IPS DF 19.7 (cell line): ENCODE measurements around the gene ASB10.

ENCODE experiments used
- DNase-seq: peaks from one replicate; pipeline ENCODE4 v3.0.0-alpha.2; 2013; ENCODE audit warnings: low read depth, low spot score

The ASB10 gene, protein sequence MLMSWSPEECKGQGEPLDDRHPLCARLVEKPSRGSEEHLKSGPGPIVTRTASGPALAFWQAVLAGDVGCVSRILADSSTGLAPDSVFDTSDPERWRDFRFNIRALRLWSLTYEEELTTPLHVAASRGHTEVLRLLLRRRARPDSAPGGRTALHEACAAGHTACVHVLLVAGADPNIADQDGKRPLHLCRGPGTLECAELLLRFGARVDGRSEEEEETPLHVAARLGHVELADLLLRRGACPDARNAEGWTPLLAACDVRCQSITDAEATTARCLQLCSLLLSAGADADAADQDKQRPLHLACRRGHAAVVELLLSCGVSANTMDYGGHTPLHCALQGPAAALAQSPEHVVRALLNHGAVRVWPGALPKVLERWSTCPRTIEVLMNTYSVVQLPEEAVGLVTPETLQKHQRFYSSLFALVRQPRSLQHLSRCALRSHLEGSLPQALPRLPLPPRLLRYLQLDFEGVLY

DNA sequence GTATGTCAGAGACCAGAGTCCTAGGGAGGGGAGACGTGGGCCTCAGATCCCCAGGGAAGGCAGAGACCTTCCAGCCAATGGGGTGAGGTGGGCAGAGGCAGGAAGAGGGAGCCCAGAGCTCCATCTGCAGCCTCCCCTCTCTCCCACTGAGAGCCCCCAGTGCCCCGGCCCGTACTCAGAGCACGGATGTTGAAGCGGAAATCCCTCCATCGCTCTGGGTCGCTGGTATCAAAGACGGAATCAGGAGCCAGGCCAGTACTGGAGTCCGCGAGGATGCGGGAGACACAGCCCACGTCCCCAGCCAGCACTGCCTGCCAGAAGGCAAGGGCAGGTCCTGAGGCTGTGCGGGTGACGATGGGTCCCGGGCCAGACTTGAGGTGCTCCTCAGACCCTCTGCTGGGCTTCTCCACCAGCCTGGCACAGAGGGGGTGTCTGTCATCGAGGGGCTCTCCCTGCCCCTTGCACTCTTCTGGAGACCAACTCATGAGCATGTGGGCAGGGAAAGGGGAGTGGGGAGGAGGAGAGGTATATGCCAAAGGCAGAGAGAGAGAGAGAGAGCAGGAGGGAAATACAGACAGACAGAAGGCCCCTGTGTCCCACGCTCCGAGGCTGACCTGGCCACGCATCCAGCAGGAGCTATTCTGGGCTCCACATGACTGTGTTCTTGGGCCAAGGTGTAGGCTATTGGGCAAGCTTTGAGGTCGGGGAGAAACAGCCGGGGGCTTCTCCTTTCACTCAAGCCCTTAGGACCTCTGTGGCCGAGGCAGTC lies at the start of gene ASB10:
ASB10 (minus strand) TSS at position 611 of the 769 bp plus-strand sequence; CDS start at position 491, 120 bp downstream.
- no peak for DNase-seq

- no peak for DNase-seq
These were observed 49.4 kb upstream of the ASB10 start for GRCh38 chr7:151236406-151236805.

- DNase-seq = no peak
These were observed 48.2 kb upstream of the ASB10 start for GRCh38 chr7:151235091-151235787.

DNA sequence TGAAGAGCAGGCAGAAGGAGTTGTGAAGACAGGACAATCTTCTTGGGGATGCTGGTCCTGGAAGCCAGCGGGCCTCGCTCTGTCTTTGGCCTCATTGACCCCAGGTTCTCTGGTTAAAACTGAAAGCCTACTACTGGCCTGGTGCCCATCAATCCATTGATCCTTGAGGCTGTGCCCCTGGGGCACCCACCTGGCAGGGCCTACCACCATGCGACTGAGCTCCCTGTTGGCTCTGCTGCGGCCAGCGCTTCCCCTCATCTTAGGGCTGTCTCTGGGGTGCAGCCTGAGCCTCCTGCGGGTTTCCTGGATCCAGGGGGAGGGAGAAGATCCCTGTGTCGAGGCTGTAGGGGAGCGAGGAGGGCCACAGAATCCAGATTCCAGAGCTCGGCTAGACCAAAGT lies 46.8 kb upstream of the ASB10 start:
- DNase-seq = no peak

GRCh38 chr7:151232917-151233701 lies 46.1 kb upstream of the ASB10 start:
- DNase-seq = no peak

- DNase-seq = no peak
These were observed 45.3 kb upstream of the ASB10 start, which contains the start of gene CHPF2 for GRCh38 chr7:151232091-151232916. CHPF2 (plus strand) TSS chr7:151232483; CDS start chr7:151234012, 1,529 bp downstream.

GRCh38 chr7:151231080-151231479 lies 44.0 kb upstream of the ASB10 start:
- DNase-seq = no peak

DNA sequence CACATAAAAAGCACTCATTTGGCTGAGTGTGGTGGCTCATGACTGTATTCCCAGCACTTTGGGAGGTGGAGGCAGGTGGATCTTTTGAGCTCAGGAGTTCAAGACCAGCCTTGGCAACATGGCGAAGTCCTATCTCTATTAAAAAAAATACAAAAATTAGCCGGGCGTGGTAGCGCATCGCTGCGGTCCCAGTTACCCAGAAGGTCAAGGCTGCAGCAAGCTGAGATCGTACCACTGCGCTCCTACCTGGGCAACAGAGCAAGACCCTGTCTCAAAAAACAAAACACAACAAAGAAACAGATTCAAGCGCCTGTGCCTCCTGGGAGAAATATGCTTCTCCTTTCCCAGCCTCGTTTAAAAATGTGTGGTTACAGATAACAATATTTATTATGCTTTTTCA lies 42.2 kb upstream of the ASB10 start:
- no peak for DNase-seq

GRCh38 chr7:151228024-151228866 lies 41.2 kb upstream of the ASB10 start:
- DNase-seq = no peak

DNA sequence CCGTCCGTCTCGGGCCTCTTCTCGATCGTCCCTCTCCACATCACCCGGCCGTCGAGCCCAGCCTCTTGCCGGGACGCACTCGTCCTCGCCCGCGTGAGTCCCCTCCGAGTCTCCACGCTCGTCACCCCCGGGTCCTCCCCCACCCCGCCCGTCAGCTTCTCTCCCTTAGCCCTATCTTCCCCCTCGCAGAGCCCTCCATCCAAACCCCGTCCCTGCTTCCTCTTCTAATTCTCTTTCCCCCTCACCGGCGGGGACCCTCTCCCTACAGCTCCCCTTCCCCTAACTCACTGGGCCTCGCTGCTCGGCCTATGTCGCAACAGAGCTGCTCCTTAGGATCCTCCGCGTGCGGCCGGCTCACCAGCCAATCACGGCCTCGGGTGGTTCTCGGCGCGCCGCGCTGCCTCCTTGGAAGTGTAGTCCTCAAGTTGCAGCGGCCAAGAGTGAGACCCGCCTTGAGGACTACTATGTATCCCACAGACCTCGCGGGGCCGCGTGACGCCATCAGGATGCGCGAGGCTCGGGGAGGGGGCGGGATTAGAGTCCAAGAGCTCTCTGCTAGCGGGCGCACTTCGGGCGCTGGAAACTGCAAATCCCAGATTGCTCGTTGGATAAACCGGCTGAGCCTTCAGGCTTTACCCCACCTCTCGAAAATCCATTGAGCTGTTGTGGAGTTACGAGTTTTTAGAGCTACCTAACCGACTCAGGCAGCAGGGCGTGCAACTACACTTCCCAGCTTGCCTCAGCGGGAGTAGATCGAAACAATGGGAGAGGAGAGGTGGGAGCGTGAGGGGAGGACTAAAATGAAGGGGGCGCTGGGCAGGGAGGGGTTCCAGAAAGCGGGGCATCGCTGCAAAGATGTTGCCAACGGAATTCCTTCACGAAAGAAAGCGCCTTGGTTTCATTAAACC lies 40.1 kb upstream of the ASB10 start, which contains the start of gene ABCF2:
ABCF2 (minus strand) TSS at position 331 of the 908 bp plus-strand sequence. CDS start 747 bp downstream, outside the sequence.
- DNase-seq = peak; percentile 95

DNA sequence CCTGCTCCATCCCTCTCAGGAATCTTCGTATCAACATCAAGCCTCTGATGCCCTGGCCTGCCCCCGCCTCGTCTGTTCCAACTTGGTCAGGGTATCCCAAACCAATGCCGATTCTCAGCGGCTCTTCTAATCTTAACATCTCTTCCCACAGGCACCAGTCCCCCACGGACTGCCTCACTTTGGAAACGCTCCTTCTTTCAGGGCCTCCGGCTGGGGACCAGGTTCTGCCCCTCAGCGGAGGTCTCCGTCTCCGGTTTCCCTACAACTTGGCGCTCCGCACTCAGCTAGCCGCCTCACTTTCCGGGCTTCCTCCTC lies 39.5 kb upstream of the ASB10 start:
- no peak for DNase-seq

DNA sequence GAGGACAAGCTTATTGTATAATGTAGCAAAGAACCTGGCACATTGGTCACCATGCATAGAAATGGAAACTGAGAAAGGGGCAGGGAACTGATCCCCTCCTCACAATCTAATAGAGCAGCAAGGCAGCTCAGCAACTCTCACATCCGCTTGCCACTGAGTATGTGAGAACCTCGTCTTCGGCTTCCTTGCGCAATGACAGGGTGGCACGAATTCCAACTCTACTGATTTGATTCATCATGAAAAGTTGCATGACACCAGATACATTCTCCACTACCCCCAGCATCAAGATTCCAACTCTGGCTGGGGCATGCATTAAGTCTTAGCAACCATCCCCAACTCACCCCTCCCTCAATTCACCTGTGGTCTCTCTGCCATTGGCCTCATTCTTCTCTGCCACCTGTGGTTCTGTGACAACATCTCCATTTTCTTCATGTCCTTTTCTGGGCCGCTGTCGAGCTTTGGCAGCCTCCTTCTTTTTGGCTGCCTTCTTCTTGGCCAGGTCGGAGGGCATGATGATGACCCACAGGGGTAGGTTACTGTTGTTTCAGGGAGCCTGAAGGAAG lies 39.0 kb upstream of the ASB10 start:
- no peak for DNase-seq

GRCh38 chr7:151223728-151224127 lies 36.7 kb upstream of the ASB10 start:
- no peak for DNase-seq

DNA sequence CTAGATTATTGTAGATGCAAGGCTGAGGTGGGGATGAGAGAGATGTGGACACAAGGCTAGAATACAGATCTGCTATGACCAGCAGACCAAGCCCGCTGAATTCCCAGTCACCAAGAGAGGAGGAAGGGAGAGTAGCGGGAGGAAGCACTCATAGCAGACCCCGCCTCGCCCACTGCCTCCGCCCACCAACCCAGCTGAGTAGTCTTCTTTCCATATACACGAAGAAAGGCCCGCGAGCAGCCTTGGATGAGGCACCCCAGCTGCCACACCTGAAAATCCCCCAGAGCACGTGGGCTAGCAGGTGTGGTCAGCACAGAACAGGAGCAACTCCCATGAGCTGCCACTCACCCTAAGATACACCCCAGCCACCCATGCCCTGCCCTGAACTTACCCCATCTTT lies 31.1 kb upstream of the ASB10 start:
- DNase-seq = no peak

DNA sequence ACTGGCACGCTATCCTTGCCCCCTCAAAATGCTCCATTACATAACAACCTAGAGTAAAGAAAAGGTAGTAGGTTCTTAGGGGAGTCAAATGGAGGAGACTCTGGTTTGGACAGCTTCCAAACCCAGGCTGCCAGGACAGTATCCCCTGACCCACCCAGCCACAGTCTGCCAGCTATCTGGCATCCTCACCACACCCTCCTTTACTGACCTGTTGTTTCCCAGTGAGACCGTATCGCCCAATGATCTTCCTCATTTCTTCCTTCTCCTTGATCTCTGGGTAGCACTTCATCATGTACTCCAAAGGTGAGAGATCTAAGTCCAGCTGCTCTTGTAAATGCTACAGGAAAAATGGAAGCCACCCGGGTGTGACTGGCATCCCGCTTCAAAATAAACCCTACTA lies 28.3 kb upstream of the ASB10 start:
- DNase-seq = no peak

GRCh38 chr7:151213826-151214225 lies 26.8 kb upstream of the ASB10 start:
- DNase-seq = no peak

DNA sequence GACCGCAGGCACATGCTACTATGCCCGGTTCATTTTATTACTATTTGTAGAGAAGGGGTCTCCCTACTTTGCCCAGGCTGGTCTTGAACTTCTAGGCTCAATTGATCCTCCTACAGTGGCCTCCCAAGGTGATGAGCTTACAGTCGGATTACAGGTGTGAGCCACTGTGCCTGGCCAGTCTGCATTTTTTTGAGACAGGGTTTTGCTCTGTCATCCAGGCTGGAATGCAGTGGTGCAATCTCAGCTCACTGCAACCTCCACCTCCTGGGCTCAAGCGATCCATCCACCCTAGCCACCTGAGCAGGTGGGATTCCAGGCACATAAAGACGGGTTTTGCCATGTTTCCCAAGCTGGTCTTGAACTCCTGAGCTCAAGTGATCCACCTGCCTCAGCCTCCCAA lies 25.6 kb upstream of the ASB10 start:
- DNase-seq = no peak

DNA sequence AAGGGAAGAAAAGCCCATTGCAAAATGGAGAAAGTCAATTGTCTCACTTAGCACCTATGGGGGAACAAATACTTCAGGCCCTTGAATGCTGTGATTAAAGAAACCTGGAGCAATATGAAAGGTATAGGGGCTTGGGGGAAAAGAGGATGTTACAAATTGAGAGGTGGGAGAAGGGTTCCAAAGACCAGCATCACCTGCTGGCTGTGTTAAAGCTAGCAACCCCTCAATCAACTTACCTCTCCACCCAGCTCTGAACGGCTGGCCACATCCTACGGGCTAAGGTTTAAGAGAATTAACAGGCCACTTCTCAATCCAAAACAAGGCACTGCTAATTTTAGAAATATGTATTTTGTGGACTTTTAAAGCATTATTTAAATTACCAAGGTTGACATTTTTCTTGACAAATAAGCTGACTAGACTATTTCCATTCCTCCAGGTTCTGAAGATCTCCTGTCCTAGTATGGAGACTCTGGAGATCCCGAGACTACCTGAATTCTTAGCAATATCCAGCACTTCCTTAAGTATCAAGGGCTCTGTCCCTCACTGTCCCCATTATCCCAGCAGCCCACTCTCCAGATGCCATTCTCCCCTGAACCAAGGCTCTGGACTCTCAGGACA lies 24.2 kb upstream of the ASB10 start:
- DNase-seq = no peak
